ENCODE data around the gene COL7A1.

The COL7A1 gene

GRCh38 chr3:48544141-48544540 is 51.0 kb downstream of the COL7A1 start:
- peaks cover 58% of the 10 kb centered on the region; the same call in 1 of the 2 replicates for H3K36me3 ChIP-seq (ENCODE audit: insufficient read depth, low read length)
- H3K4me1 ChIP-seq (ENCODE audit: insufficient read depth, low read length, poor library complexity, severe bottlenecking) = no peaks in the 10 kb centered on the region
- H3K9me3 ChIP-seq (ENCODE audit: insufficient read depth, low read depth, low read length) = no peaks in the 10 kb centered on the region
- no peak overlapping the region for H3K4me2 ChIP-seq (ENCODE audit: low read depth, low read length, poor library complexity, severe bottlenecking)
- no peak overlapping the region for H3K9ac ChIP-seq (ENCODE audit: low read depth, low read length, poor library complexity, severe bottlenecking)
- no peaks in the 10 kb centered on the region for H3F3A ChIP-seq (ENCODE audit: low read depth)
- no peaks in the 10 kb centered on the region for H3K9me2 ChIP-seq (replicated peaks; ENCODE audit: low read depth, low read length)
- H3K27me3 ChIP-seq (ENCODE audit: insufficient read depth, low read length, poor library complexity, severe bottlenecking) = no peaks in the 10 kb centered on the region
- H3K79me2 ChIP-seq (ENCODE audit: insufficient read depth, low read length) = peaks cover 6% of the 10 kb centered on the region; the same call in 1 of the 2 replicates
- no peak overlapping the region for H3K4me3 ChIP-seq (ENCODE audit: low read length, poor library complexity, severe bottlenecking)
- no peak overlapping the region for H2AFZ ChIP-seq (ENCODE audit: low read length)
- no peaks in the 10 kb centered on the region for H4K20me1 ChIP-seq (ENCODE audit: insufficient read depth, low read length, poor library complexity, severe bottlenecking)
- TF ChIP-seq EZH2phosphoT487 (IDR thresholded peaks at IDR 0.05; ENCODE audit: borderline replicate concordance) (no peak), CTCF (conservative IDR thresholded peaks at IDR 0.05; ENCODE audit: low read length) (no peak)

- H3K9me2 ChIP-seq (replicated peaks; ENCODE audit: low read depth, low read length) = no peaks in the 10 kb centered on the region
- no peak overlapping the region for H3K4me2 ChIP-seq (ENCODE audit: low read depth, low read length, poor library complexity, severe bottlenecking)
- H3K9me3 ChIP-seq (ENCODE audit: insufficient read depth, low read depth, low read length) = no peaks in the 10 kb centered on the region
- no peak overlapping the region for H2AFZ ChIP-seq (ENCODE audit: low read length)
- H3K79me2 ChIP-seq (ENCODE audit: insufficient read depth, low read length) = peaks cover under 1% of the 10 kb centered on the region; the same call in 1 of the 2 replicates
- no peak overlapping the region for H3K9ac ChIP-seq (ENCODE audit: low read depth, low read length, poor library complexity, severe bottlenecking)
- H3K4me1 ChIP-seq (ENCODE audit: insufficient read depth, low read length, poor library complexity, severe bottlenecking) = no peaks in the 10 kb centered on the region
- no peaks in the 10 kb centered on the region for H4K20me1 ChIP-seq (ENCODE audit: insufficient read depth, low read length, poor library complexity, severe bottlenecking)
- H3K27me3 ChIP-seq (ENCODE audit: insufficient read depth, low read length, poor library complexity, severe bottlenecking) = no peaks in the 10 kb centered on the region
- peaks cover 66% of the 10 kb centered on the region; the same call in 1 of the 2 replicates for H3K36me3 ChIP-seq (ENCODE audit: insufficient read depth, low read length)
- no peak for TF ChIP-seq CTCF (conservative IDR thresholded peaks at IDR 0.05; ENCODE audit: low read length)
- no peak for TF ChIP-seq EZH2phosphoT487 (IDR thresholded peaks at IDR 0.05; ENCODE audit: borderline replicate concordance)
- no peak overlapping the region for H3K4me3 ChIP-seq (ENCODE audit: low read length, poor library complexity, severe bottlenecking)
- no peaks in the 10 kb centered on the region for H3F3A ChIP-seq (ENCODE audit: low read depth)
Measured at GRCh38 chr3:48543271-48543866, 51.8 kb downstream of the COL7A1 start.

GRCh38 chr3:48538451-48538850 is 56.7 kb downstream of the COL7A1 start:
- no peaks in the 10 kb centered on the region for H3K27me3 ChIP-seq (ENCODE audit: insufficient read depth, low read length, poor library complexity, severe bottlenecking)
- no peaks in the 10 kb centered on the region for H3K9me2 ChIP-seq (replicated peaks; ENCODE audit: low read depth, low read length)
- H3K9me3 ChIP-seq (ENCODE audit: insufficient read depth, low read depth, low read length) = no peaks in the 10 kb centered on the region
- H3K36me3 ChIP-seq (ENCODE audit: insufficient read depth, low read length) = peaks cover 82% of the 10 kb centered on the region; the same call in 1 of the 2 replicates
- no peak overlapping the region for H2AFZ ChIP-seq (ENCODE audit: low read length)
- no peaks in the 10 kb centered on the region for H3K79me2 ChIP-seq (ENCODE audit: insufficient read depth, low read length)
- no peaks in the 10 kb centered on the region; the same call in 1 of the 2 replicates for H3F3A ChIP-seq (ENCODE audit: low read depth)
- H3K4me3 ChIP-seq (ENCODE audit: low read length, poor library complexity, severe bottlenecking) = no peak overlapping the region
- H3K4me1 ChIP-seq (ENCODE audit: insufficient read depth, low read length, poor library complexity, severe bottlenecking) = no peaks in the 10 kb centered on the region
- H3K4me2 ChIP-seq (ENCODE audit: low read depth, low read length, poor library complexity, severe bottlenecking) = no peak overlapping the region
- no peaks in the 10 kb centered on the region for H4K20me1 ChIP-seq (ENCODE audit: insufficient read depth, low read length, poor library complexity, severe bottlenecking)
- TF ChIP-seq EZH2phosphoT487 (IDR thresholded peaks at IDR 0.05; ENCODE audit: borderline replicate concordance) = no peak
- TF ChIP-seq CTCF (conservative IDR thresholded peaks at IDR 0.05; ENCODE audit: low read length) = no peak
- H3K9ac ChIP-seq (ENCODE audit: low read depth, low read length, poor library complexity, severe bottlenecking) = no peak overlapping the region
